Panc1 (cell line): ENCODE results near the gene FCGBP.

Experiments
- CTCF ChIP-seq: fragments of 450-650 bp; IDR thresholded peaks from 2 replicates; pipeline ENCODE4 v1.5.1; 2017; ENCODE audit warnings: mild to moderate bottlenecking
- POLR2AphosphoS5 ChIP-seq: IDR thresholded peaks from 2 replicates; pipeline ENCODE4 v1.6.1; 2012; ENCODE audit warnings: mild to moderate bottlenecking, low read depth, low read length, moderate library complexity
- SIN3A ChIP-seq: IDR thresholded peaks from 2 replicates; pipeline ENCODE4 v1.6.1; 2012; ENCODE audit warnings: low read depth, mild to moderate bottlenecking, low read length, moderate library complexity, borderline replicate concordance; ENCODE audit not compliant: insufficient read depth

DNA sequence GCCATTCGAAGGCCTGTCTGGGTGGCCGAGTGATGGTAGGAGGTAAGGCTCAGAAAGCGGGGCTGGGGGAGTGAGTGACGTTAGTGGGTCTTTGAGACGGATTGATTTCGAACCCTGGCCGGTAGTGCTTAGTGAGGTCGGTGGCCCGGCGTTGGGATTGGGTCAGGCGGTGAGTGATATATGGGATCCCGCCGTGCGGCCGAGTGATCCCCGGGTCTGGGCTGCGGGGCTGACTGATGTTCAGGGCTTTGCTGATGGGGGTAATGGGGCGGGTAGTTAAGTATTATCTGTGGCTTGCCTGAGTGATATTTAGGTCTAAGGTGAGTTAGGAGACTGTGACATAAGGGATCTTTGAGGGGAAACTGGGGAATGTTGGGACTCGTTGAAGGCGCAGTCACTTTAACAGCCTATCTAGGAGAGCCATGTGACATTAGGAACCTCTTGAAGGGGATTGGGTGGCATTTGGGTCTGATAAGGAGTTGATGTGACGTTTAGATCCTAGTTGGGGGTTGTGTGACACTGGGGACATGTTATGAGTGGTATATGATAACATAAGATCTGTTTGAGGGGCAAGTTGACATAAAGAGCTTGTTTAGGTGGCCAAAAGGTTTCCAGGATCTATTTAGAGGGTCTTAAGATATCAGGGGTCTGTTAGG, 37.1 kb upstream of the FCGBP start:
- no peak for TF ChIP-seq POLR2AphosphoS5
- no peak for TF ChIP-seq SIN3A
- TF ChIP-seq CTCF, result no peak
